Measurements from ENCODE around the gene RNF224.
A peak's percentile ranks its signal among the peaks of the same experiment; 100 is the strongest.

Gene RNF224

DNA sequence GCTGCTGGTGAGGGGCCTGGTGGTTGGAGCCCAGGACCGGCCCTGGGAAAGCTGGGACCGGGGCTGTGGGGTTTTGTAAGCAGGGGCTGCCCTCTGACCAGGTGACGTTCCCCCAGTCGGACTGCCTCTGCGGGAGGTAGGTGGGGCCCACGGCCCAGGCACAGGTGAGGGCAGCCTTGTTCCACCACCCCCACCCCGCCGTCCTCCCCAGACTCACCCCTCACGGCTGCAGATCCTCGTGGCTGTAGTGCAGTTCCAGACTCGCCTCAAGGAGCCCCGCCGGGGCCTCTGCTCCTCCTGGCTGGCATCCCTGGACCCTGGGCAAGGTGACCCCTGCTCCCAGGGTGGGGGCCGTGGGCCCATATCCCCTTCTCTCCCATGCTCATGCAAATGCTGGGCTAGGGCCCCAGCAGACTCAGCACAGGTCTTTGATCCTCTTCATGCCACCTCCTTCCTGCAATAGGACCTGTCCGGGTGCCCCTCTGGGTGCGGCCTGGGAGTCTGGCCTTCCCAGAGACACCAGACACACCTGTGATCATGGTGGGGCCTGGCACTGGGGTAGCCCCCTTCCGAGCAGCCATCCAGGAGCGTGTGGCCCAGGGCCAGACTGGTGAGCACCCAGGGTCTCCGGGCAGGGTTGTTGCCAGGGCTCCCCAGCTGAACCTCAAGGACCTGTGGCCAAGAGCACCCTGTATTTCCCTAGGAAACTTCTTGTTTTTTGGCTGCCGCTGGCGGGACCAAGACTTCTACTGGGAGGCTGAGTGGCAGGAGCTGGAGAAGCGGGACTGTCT, 11.9 kb upstream of the RNF224 start:
- H3K4me3 ChIP-seq (ENCODE audit: low read length): no peak overlapping the region
- no peak for TF ChIP-seq ZNF274 (IDR thresholded peaks at IDR 0.05; ENCODE audit: low read depth, low read length)

- H3K4me3 ChIP-seq (ENCODE audit: low read length): no peak overlapping the region
- no peak for TF ChIP-seq ZNF274 (IDR thresholded peaks at IDR 0.05; ENCODE audit: low read depth, low read length)
Measured at GRCh38 chr9:137216188-137216965, 10.9 kb upstream of the RNF224 start.

- no peak overlapping the region for H3K4me3 ChIP-seq (ENCODE audit: low read length)
- TF ChIP-seq ZNF274 (IDR thresholded peaks at IDR 0.05; ENCODE audit: low read depth, low read length): no peak
Measured at GRCh38 chr9:137217276-137218211, 9.8 kb upstream of the RNF224 start.

DNA sequence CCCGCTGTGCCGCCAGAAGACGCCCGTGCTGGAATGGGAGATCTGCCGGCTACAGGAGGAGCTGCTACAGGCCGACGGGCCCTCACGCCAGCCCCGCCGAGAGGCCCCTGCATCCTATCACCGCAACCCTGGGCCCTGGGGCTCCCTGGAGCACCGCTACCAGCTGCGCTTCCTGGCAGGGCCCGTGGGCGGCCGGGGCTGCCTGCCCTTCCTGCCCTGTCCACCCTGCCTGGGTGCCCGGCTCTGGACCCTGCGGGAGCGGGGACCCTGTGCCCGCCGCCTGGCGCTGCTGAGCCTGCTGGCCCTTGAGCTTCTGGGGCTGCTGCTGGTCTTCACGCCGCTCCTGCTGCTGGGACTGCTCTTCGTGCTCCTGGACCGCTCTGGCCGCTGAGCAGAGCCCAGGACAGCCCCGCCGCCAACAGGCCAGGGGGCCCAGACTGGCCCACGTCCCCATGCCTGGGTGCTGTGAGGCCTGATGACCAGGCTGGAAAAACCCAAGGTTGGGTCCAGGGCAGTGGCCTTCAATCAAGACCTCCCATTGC, 9.0 kb upstream of the RNF224 start:
- no peak overlapping the region for H3K4me3 ChIP-seq (ENCODE audit: low read length)
- TF ChIP-seq ZNF274 (IDR thresholded peaks at IDR 0.05; ENCODE audit: low read depth, low read length): no peak

DNA sequence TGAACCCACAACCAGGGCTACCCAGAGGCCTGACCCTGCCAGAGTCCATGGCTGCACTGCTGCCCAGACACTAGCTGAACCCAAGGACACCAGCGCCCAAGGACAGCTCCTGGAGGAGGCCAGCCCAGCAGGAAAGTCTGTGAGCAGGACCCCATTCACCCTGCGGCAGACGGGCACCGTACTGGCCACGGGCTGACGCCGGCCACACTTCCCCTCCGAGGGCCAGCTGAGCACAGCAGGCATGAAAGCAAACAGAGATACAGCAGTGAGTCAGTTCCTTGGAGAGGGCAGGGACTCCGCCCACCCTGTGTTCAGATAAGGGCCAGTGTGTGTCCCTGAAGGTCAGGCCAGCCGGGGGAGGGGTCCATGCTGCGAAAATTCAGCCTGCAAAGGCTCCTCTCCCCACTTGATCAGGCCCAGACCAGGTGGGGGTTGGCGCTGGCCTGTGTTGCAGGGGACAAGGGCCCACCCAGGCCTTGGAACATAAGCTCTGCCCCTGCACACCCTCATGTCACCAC, 8.5 kb upstream of the RNF224 start:
- no peak overlapping the region for H3K4me3 ChIP-seq (ENCODE audit: low read length)
- no peak for TF ChIP-seq ZNF274 (IDR thresholded peaks at IDR 0.05; ENCODE audit: low read depth, low read length)

- H3K4me3 ChIP-seq (ENCODE audit: low read length): no peak overlapping the region
- TF ChIP-seq ZNF274 (IDR thresholded peaks at IDR 0.05; ENCODE audit: low read depth, low read length): no peak
Measured at GRCh38 chr9:137219757-137220316, 7.5 kb upstream of the RNF224 start.

- TF ChIP-seq ZNF274 (IDR thresholded peaks at IDR 0.05; ENCODE audit: low read depth, low read length): no peak
- H3K4me3 ChIP-seq (ENCODE audit: low read length): no peak overlapping the region
Measured at GRCh38 chr9:137220317-137221094, 6.8 kb upstream of the RNF224 start.

DNA sequence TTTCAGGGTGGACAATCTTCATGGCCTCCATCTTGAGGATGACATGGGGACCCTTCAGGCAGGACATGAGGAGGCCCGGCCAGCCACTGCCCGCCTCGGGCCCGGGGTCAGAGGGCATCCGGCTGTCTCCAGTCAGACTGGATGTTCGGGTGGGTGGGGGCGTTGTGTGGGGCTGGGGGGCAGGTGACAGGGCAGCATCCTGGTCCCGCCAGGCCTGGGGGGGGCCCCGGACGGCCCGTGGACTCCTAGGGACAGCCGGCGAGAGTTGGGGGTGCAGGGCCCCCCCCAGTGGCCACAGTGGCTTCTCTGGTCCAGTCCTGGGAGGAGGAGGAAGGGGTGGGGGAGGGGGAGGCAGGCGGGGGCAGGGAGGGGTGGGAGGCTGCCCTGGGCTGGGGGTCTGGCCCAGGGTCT, 6.2 kb upstream of the RNF224 start:
- H3K4me3 ChIP-seq (ENCODE audit: low read length): no peak overlapping the region
- TF ChIP-seq ZNF274 (IDR thresholded peaks at IDR 0.05; ENCODE audit: low read depth, low read length): no peak

- H3K4me3 ChIP-seq (ENCODE audit: low read length): no peak overlapping the region; the same call in 1 of the 2 replicates
- no peak for TF ChIP-seq ZNF274 (IDR thresholded peaks at IDR 0.05; ENCODE audit: low read depth, low read length)
Measured at GRCh38 chr9:137221506-137222111, 5.7 kb upstream of the RNF224 start.

- H3K4me3 ChIP-seq (ENCODE audit: low read length): peak within 1 kb of the TSS; percentile 48; the same call in 1 of the 2 replicates
- TF ChIP-seq ZNF274 (IDR thresholded peaks at IDR 0.05; ENCODE audit: low read depth, low read length): no peak
Measured at GRCh38 chr9:137222190-137223077, 4.9 kb upstream of the RNF224 start, which contains the start of gene RNF208. TSS of gene RNF208 (minus strand) at chr9:137222240. CDS start at chr9:137221212, 1,028 bp downstream.
